HL-60 (cell line): ENCODE data around the gene FN1.

Experiments
- CTCF ChIP-seq: IDR thresholded peaks from one replicate; pipeline ENCODE4 v1.5.1; 2011; ENCODE audit warnings: low read length, control low read depth, inconsistent platforms; ENCODE audit not compliant: insufficient read depth
- GABPA ChIP-seq: IDR thresholded peaks from 2 replicates; pipeline ENCODE4 v1.6.1; 2012; ENCODE audit warnings: low read depth
- POLR2AphosphoS5 ChIP-seq: IDR thresholded peaks from 2 replicates; pipeline ENCODE4 v1.6.1; 2012; ENCODE audit warnings: low read depth
- SPI1 ChIP-seq: IDR thresholded peaks from 2 replicates; pipeline ENCODE4 v1.6.1; 2012; ENCODE audit warnings: low read depth, mild to moderate bottlenecking, borderline replicate concordance
- TF ChIP-seq, protein P1 (sequence below): IDR thresholded peaks from 2 replicates; pipeline ENCODE4 v1.6.1; 2012; ENCODE audit warnings: low read depth; ENCODE audit not compliant: insufficient replicate concordance

DNA sequence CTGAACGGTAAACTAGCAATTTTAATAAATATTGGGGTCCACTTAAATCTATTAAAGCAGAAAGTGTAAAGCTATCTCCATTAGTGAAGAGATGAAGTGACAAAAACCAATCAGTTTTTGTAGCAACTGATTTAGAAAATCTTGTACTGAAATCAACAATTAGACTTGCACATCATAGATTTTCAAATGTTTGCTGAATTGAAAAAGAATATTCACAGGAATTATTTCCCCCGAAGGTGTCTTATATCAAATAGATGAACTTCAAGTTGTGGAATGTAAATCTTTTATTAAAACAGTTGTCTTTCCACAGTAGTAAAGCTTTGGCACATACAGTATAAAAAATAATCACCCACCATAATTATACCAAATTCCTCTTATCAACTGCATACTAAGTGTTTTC is 75.3 kb downstream of the FN1 start:
- TF ChIP-seq CTCF (no peak), POLR2AphosphoS5 (no peak), SPI1 (no peak), GABPA (no peak)
- TF ChIP-seq, protein P1, sequence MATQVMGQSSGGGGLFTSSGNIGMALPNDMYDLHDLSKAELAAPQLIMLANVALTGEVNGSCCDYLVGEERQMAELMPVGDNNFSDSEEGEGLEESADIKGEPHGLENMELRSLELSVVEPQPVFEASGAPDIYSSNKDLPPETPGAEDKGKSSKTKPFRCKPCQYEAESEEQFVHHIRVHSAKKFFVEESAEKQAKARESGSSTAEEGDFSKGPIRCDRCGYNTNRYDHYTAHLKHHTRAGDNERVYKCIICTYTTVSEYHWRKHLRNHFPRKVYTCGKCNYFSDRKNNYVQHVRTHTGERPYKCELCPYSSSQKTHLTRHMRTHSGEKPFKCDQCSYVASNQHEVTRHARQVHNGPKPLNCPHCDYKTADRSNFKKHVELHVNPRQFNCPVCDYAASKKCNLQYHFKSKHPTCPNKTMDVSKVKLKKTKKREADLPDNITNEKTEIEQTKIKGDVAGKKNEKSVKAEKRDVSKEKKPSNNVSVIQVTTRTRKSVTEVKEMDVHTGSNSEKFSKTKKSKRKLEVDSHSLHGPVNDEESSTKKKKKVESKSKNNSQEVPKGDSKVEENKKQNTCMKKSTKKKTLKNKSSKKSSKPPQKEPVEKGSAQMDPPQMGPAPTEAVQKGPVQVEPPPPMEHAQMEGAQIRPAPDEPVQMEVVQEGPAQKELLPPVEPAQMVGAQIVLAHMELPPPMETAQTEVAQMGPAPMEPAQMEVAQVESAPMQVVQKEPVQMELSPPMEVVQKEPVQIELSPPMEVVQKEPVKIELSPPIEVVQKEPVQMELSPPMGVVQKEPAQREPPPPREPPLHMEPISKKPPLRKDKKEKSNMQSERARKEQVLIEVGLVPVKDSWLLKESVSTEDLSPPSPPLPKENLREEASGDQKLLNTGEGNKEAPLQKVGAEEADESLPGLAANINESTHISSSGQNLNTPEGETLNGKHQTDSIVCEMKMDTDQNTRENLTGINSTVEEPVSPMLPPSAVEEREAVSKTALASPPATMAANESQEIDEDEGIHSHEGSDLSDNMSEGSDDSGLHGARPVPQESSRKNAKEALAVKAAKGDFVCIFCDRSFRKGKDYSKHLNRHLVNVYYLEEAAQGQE: no peak
